UCSD-AML1 (cell line): ENCODE data around the gene HNRNPK.
A peak's percentile ranks its signal among the peaks of the same experiment; 100 is the strongest.

Experiments
- DNase-seq: peaks from one replicate; lab custom pipeline; 2025; ENCODE audit not compliant: unreplicated experiment; lab: John Stamatoyannopoulos, UW

The HNRNPK gene

GRCh38 chr9:83934569-83935275, 45.3 kb downstream of the HNRNPK start:
- DNase-seq = no peak

- no peak for DNase-seq
These were observed 46.2 kb downstream of the HNRNPK start for GRCh38 chr9:83933790-83934189.

GRCh38 chr9:83932851-83933250, 47.2 kb downstream of the HNRNPK start:
- no peak for DNase-seq

GRCh38 chr9:83932011-83932410, 48.0 kb downstream of the HNRNPK start:
- no peak for DNase-seq

GRCh38 chr9:83930881-83931280, 49.1 kb downstream of the HNRNPK start:
- no peak for DNase-seq

- DNase-seq = no peak
These were observed 52.4 kb downstream of the HNRNPK start for GRCh38 chr9:83927591-83927990.

GRCh38 chr9:83920927-83921707, 58.9 kb downstream of the HNRNPK start, which contains the start of gene KIF27:
KIF27 (minus strand) TSS chr9:83921432; CDS start chr9:83915591, 5,841 bp downstream.
- DNase-seq = peak; percentile 98

- no peak for DNase-seq
These were observed 59.5 kb downstream of the HNRNPK start for GRCh38 chr9:83920469-83920926.

GRCh38 chr9:83919111-83919510, 60.9 kb downstream of the HNRNPK start:
- no peak for DNase-seq
